GM19239 (cell line): Measurements from ENCODE around the gene AIFM1.

Source experiments
- DNase-seq: peaks from one replicate; pipeline ENCODE4 v3.0.0; 2011; ENCODE audit warnings: low spot score; ENCODE audit not compliant: insufficient read length
- FAIRE-seq: peaks from 2 replicates; lab custom pipeline; 2011; peaks lifted over from hg19 to GRCh38; lab: Jason Lieb, UNC

Gene AIFM1

DNA sequence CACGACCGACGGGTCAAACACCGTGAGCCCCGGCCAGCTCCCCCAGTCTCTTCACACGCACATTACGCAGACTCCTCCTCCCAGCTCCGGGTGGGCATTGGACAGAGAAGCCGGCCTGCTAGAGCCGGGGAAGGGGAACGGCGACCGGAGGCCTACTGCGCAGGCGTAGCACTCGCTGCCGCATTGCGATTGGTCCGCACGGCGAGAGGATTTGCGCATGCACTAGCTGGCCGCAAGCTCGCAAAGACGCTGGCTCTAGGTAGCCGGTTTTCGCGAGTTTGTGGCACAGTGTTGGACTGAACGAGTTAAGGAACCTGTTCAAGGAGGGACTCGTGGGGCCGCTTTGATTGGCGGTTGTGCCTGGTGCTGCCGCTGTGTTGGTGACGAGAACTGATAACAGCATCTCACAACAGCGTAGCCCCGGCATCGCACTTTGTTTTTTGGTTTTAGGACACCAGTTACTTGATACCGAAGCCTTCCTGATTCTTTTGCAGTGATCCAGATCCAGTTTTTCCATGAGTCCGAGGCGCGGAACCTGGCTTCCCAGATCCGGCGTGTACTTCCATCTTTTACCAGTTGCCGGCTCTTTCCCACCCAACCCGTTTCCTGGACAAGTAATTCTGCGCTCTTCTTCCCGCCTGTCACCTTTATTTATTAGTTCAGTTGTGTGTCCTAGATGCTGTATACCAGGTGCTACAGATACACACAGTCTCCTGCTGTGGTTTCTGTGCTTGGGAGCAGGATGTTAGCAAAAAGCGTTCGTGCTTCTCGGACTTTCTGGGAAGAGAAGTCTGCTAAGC is at the start of gene AIFM1:
Gene AIFM1, minus strand, starts transcription at position 139 of the 800 bp plus-strand sequence. CDS start 185 bp downstream, outside the sequence.
- DNase-seq (peak; percentile 55), FAIRE-seq (peak; percentile 96)

DNA sequence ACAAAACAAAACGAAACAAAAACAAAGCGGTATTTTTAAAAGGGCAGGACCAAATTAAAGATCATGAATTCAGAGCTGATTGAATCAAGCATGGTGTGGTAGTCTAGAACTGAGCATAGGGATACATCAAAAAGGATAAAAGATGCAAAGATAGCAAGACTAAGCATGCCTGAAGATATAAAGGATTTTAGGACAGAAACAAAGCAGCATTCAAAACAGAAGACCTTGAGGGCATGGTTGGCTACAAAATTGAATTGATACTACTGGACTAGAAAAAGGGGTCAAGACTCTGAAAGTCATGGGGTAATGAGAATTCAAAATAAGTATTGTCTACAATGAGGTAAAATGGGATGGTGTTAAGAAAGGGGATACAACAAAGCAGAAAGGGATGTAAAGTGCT is 47.7 kb upstream of the AIFM1 start:
- FAIRE-seq (no peak), DNase-seq (no peak)

DNA sequence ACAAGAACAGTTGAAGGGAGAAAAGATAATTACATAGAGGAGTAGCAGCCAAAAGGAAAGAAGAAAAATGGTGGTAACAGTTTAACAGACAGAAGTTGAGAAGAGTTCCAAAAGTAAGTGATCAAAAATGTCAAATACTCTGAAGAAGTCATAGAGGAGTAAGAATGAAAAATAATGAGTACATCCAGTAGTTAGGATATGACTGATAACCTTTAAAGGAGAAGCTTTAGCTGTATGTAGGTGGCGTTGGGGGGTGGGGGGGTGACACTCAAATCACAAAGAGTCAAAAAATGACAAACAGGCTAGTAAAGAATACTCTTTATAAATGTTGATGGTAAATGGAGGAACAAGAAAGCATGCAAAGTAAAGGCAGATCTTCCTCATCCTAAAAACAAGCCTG is 46.7 kb upstream of the AIFM1 start:
- no peak for FAIRE-seq
- DNase-seq = no peak

DNA sequence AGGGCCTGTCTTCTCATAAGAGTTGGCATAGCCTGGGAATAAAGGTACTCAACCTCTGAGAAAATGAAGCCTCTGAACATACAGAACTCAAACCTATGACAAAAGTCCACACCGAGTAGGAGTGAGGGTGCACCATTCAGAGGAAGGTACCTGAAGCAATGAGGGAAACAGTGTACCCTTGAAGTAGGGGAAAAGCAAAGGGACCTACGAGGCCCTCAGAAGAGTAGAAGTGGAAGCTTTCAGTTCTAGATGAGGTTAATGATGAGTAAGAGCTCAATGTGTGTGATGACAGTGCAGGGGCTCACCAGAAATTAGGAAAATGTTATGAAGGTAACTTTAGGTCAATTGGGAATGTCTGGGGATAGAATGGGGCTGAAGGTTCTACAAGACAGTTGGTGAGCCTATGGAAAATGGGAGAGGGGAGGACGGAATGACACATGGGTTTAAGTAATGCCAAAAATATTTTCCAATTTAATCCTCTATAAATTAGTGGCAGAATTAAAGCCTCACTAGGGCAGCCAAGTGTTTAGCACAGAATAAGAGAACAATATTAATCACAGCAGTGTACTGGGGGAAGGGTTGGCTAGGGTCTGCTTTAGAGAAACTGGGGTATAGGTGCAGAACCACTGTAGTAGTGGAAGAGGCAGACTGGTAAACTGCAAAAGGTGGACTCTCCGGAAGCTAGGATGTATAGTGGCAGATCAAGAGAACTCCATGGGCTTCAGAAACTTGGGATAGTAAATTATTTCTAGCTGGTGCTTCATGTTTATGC is 46.0 kb upstream of the AIFM1 start:
- no peak for FAIRE-seq
- DNase-seq = no peak

DNA sequence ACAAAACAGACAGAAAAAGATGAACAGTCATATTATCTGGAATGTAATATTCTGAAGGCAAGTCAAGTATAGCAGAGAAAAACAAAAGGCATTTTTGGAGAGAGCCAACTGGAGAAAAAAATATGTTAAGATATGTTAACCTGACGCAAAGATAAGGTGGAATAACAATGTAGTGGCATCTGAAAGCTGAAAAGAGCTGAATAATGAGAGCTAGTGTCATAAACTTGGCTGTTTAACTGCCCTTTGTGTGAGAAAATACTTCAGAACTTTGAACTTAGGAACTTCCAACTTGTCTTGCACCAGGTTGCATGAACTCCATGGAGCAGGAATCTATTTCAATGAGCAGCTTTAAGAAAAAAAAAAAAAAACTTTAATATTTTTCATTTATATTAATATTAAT is 39.0 kb upstream of the AIFM1 start:
- FAIRE-seq (no peak), DNase-seq (no peak)

DNA sequence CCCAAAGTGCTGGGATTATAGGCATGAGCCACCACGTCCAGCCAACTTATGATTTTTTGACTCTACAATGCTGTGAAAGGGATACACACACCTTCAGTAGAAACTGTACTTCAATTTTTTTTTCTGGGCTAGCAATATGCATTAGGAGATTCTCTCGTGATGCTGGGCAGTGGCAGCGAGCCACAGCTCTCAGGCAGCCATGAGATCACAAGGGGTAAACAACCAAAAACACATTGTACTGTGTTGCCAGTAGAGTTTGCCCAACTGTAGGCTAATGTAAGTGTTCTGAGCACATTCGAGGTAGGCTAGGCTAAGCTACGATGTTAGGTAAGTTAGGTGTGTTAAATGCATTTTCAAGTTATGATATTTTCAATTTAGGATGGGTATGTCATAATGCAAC is 31.8 kb upstream of the AIFM1 start:
- DNase-seq (no peak), FAIRE-seq (no peak)

DNA sequence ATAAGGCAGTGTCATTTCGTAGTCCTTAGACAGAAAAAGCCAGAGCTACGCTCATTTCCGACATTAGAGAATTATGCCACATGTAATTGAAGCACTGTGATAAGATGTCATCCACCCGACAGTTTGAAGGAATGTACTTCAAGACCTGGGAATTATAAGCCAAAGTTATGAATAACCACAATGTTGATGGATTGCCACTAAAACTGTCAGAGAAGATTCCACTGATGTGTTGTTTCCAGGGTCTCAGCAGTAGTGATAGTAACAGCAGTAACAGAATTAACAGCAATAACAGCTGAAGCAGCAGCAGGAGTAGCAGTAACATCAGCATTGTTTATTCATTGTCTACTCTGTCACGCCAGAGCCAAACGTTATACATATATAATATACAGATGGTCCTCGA is 30.8 kb upstream of the AIFM1 start:
- DNase-seq (no peak), FAIRE-seq (peak; percentile 59)

DNA sequence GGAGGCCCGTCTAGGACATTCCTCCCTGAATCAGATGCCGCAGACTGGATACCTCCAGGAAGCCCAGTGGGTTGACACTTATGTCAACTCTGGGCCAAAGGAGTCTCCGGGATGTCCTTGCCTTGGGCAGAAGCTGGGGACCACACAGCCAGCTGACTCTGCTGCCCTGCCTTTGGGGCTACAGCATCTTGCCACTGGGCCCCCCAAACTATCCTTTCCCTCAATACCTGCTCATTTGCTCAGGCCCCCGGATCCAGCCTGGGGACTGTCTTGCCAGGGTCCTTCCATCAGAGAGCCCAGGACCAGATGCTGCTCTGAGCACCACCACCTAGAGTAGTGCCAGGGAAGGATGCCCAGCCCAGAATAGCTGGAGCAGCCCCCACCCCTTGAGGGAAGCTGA is 25.2 kb upstream of the AIFM1 start:
- no peak for DNase-seq
- no peak for FAIRE-seq

DNA sequence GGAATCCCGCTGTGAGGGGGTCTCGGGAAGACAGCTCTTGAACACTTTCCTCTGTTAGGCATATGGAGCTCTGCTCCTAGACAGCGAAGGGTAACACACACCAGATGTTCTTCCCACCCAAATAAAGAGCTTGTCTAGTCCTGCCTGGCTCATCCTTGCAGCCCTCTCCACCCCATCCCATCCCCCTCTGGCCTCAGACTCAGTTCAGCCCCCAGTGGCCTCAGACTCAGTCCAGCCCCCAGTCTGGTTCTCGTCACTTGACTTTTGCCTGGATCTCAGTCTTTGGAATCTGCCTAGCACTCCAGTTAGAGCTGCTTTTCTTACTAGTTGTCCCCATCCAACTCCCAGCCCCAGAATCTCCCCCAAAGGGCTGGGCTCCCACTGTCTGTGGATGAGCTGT is 21.0 kb upstream of the AIFM1 start:
- no peak for DNase-seq
- FAIRE-seq = no peak

DNA sequence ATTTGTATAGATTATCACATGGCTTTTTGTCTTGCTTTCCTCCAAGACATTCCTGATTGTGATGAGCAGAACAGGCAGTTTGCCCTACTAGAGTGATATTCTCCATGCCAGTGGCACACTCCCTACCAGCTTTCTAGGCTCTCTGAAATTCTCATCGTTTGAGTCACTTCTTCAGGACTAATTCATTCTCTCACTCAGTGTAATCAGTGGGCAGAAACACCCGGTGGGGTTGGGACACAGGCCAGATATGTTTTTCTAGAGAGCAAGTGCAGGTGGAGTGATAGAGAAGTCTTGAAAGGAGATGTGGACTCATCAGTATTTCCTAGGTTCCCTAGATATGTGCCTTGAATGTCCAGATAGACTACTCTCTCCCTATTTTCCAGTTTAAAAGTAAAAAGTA is 19.2 kb upstream of the AIFM1 start:
- DNase-seq (no peak), FAIRE-seq (no peak)

DNA sequence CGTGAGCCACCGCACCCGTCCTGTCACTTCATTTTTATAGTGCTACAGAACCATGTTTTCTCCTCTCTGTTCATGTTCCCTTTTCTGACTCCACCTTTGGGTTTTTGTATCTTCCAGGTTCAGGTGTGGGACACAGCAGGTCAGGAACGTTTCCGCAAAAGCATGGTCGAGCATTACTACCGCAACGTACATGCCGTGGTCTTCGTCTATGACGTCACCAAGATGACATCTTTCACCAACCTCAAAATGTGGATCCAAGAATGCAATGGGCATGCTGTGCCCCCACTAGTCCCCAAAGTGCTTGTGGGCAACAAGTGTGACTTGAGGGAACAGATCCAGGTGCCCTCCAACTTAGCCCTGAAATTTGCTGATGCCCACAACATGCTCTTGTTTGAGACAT is 18.5 kb upstream of the AIFM1 start:
- peak; percentile 73 for FAIRE-seq
- no peak for DNase-seq

DNA sequence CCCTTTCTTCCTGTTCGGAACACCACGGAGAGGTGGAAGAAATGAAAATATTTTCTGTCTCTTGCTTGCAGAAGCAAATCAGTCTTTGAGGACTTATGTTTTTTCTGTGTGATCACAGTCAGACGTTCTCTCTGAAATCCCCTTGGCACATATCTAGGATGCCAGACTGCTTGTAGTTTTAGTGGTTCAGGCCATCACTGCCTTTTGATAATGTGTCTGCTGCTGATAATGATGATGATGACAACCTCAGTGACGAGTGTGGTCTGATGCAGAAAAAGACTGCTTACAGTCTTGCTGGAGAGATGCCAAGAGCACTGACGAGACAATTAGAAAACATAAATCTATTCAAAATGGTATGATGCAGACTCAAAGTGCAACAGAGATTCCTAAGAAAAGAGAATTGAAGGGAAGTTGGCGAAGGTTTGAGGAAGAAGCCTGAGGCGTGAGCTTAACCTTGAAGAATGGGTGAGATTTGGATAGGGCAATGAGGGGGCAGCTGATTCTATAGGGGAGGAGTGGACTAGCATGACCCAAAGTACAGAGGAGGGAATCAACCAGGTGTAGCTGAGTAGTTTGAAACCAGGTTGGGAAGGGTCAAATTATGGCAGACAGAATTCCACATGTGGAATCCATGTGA is 14.1 kb upstream of the AIFM1 start:
- FAIRE-seq (peak; percentile 4), DNase-seq (no peak)

DNA sequence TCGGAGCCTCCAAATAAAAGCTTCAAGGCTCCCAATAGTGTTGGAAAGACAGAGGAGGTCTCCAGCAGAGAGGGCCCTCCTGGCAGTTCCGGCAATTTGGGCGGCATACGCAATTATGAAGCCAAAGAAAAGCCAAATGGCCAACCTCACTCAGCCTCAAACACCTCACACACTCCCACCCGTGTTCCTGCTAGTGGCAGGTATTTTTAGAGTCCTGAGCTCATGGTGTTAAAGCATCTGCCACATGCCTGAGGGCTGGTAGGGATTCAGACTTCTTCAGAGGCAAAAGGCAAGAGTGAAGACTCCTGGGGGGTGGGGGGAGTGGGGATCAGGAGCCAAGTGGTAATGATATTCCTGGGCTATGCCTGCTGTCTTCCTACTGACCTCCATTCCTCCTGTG is 13.5 kb upstream of the AIFM1 start:
- FAIRE-seq = no peak
- no peak for DNase-seq

DNA sequence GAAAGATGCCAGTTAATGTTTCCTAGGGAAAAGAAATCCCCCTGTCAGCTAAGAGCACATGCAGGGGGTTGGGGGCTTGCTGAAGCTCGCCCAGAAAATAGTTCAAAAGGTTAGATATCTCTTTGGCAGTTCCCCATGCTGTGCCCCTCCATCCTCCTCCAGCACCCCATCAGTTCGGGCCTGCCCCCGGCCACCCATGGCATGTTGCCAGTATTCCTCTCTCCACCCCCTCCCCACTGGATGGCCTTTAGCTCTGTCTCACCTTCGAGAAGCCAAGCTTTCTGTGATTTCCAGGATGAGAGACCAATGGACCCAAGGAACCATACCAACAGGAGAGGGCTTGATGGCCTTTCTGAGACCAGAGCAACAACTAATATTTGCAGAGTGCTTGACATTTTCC is 11.3 kb upstream of the AIFM1 start:
- FAIRE-seq (no peak), DNase-seq (no peak)

DNA sequence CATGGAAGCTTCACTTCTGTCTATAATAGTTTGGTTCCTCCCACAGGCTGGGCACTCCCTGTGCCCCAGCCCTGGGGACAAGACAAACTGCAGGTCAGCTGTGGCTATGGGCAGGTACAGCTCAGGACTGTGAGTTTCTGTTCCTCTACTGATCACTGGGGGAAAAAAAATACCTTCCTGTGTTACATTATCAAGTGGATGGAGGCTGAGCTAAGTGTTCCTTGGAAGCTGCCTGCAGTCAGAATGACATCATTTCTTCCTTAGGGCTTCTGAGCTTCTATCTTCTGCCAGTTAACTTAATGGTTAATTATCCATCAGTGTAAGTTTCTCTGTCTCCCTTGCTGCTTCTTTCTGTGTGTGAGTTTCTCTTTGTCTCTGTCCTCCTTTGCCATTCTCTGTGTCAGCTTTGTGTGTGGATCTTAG is 10.7 kb upstream of the AIFM1 start:
- no peak for DNase-seq
- FAIRE-seq = peak; percentile 98

DNA sequence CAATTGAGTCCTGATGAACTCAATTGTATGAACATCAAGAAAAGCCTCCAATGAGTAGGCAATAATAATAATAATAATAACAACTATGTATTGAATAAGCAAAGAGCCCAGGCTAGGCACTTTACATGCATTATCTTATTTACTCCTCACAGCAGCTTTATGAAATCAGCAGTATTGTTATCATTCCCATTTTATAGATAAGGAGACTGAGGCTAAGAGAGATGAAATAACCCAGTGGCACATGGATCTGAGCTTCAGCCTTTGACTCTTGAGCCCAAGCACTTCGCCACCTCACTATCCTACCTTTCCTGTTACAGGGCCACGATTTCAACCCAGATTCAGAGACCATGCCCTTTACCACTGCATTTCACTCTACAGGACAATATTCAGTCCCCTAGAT is 9.3 kb upstream of the AIFM1 start:
- no peak for FAIRE-seq
- no peak for DNase-seq

DNA sequence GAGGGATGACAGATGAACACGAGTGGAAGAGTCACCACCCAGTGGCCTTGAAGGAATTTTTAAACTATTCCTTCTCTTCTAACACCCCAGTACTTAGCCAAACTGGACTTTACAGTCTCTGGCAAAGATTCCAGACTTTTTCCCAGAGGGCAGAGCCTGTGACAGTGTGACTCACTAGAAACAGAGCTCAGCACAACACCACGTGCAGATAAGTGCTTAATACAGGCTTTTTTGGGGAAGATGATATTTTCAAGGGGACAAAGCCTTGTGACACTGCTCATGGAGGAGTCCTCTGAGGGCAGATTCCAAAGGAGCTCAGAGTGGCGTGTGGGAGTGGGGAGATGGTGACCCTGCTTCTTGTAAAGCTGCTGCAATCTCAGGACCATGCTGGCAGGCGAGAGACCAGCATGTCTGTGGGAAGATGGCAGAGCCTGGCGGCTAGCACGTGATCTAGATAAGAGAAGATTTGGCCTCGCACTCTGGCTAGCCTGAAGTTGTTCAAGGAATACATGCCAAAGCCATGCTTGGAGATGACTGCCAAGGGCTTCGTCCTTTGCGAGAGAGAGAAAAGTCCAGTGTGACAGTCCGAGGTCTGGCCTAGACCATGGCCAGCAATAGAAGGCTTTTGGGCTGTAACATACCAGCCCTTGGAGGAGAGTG is 8.5 kb upstream of the AIFM1 start:
- DNase-seq = no peak

DNA sequence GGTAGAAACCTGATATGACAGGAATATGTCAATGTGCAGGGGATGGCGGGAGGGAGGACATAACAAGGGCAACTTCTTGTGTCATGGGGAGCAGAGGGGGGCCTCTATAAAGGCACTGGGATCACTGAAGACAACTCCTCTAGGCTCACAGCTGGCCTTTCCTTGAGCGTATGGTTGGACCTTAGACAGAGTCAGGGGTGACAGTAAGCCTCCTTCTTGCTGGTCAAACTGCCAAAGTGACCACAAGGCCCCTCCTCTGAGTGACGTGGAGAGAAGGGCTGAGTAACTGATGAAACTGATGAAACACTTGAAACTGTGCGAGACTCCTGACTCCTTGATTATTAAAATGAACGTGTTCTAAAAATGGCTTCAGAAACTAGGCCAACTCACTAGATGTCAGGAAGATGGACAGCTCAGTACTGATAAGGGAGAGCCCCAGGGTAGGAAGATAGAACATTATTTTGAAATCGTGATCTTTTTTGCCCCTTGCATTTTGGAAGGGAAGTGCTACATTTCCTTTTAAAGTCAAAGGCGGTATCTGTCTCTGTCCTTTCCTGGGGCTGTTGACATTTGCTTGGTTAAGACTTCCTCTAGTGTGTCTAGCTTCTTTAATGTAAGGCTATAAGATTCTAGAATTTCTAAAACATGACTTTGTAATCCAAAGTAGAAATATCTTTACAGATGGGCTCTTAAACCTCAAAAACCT is 7.7 kb upstream of the AIFM1 start:
- peak; percentile 100 for FAIRE-seq

More for the DNA sequence above, 8.5 kb upstream of the AIFM1 start:
- peak; percentile 49 for FAIRE-seq

DNA sequence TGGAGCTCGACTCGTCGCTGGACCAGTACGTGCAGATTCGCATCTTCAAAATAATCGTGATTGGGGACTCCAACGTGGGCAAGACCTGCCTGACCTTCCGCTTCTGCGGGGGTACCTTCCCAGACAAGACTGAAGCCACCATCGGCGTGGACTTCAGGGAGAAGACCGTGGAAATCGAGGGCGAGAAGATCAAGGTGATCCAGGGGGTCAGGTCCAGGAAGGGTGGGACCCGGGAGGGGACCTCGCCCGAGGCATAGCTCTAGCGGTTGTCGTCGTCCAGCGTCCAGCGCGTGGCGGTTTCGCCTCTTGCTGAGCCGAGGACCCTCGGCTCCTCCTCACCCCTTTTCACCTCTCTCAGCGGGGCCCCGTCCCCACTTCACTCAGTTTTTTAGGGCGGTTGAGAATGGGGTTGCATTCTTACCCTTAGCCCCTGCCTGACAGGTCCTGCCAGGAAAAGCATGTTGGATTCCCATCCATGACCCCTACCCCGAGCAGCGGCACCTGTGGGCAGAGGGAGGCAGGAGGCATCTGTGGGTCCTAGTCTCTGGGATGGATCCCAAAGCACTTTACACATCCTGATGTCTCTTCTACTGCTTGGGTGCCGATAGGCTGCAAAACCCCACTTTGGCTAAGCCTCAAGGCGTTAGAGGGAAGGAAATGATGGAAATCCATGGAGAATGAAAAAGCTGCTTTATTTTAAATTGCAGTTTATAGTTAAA is 6.6 kb upstream of the AIFM1 start:
- DNase-seq (no peak), FAIRE-seq (peak; percentile 52)

More for the DNA sequence above, 7.7 kb upstream of the AIFM1 start:
- no peak for DNase-seq
